ENCODE results near the gene STRA6.

STRA6 gene

DNA sequence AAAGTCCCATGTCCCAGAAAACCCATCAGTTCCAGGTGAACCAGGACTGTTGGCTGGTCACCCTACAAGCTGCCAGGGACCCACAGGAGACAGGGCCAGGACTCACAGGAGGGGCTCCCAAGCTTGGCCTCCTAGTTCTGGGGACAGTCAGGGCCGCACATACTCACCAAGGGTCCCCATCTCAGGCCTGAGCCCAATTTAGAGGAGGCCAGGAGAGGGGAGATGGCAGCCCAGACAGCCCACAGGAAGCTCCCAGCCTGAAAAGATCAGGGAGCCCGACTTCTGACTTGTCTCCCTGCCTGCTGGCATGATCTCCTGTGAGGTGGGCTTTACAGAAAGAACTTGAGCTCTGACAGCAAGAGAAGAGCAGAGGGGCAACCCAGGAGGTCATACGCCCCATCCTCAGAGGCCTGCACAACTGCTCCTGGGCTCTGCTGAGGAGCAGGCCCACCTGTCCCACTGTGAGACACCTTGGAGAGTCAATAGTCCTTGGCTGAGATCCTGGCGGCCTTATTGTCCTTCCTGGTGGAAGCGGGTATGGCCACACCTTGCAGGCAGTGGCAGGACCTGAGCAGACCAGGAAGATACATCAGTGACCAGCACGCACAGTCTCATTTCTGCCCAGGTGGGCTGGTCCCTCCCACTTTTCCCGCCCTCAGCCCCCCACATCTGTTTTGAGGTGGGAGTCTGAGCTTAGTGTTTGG lies 31.6 kb downstream of the STRA6 start:
- no peaks in the 10 kb centered on the region for H3K36me3 ChIP-seq (ENCODE audit: insufficient read depth, low read length)
- H3K9me3 ChIP-seq (ENCODE audit: insufficient read depth, low read depth, low read length): no peaks in the 10 kb centered on the region
- no peaks in the 10 kb centered on the region for H3K27me3 ChIP-seq (ENCODE audit: insufficient read depth, low read length, poor library complexity, severe bottlenecking)
- H3K9me2 ChIP-seq (replicated peaks; ENCODE audit: low read depth, low read length): no peaks in the 10 kb centered on the region
- H4K20me1 ChIP-seq (ENCODE audit: insufficient read depth, low read length, poor library complexity, severe bottlenecking): no peaks in the 10 kb centered on the region
- H3K4me2 ChIP-seq (ENCODE audit: low read depth, low read length, poor library complexity, severe bottlenecking): no peak overlapping the region
- no peak overlapping the region for H3K4me3 ChIP-seq (ENCODE audit: low read length, poor library complexity, severe bottlenecking)
- H3K4me1 ChIP-seq (ENCODE audit: insufficient read depth, low read length, poor library complexity, severe bottlenecking): no peaks in the 10 kb centered on the region
- H2AFZ ChIP-seq (ENCODE audit: low read length): no peak overlapping the region
- no peak for TF ChIP-seq EZH2phosphoT487 (IDR thresholded peaks at IDR 0.05; ENCODE audit: borderline replicate concordance)
- TF ChIP-seq, protein P1, sequence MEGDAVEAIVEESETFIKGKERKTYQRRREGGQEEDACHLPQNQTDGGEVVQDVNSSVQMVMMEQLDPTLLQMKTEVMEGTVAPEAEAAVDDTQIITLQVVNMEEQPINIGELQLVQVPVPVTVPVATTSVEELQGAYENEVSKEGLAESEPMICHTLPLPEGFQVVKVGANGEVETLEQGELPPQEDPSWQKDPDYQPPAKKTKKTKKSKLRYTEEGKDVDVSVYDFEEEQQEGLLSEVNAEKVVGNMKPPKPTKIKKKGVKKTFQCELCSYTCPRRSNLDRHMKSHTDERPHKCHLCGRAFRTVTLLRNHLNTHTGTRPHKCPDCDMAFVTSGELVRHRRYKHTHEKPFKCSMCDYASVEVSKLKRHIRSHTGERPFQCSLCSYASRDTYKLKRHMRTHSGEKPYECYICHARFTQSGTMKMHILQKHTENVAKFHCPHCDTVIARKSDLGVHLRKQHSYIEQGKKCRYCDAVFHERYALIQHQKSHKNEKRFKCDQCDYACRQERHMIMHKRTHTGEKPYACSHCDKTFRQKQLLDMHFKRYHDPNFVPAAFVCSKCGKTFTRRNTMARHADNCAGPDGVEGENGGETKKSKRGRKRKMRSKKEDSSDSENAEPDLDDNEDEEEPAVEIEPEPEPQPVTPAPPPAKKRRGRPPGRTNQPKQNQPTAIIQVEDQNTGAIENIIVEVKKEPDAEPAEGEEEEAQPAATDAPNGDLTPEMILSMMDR (conservative IDR thresholded peaks at IDR 0.05; ENCODE audit: low read length): no peak
- no peaks in the 10 kb centered on the region for H3K79me2 ChIP-seq (ENCODE audit: insufficient read depth, low read length)
- H3F3A ChIP-seq (ENCODE audit: low read depth): no peaks in the 10 kb centered on the region
- no peak overlapping the region for H3K9ac ChIP-seq (ENCODE audit: low read depth, low read length, poor library complexity, severe bottlenecking)

DNA sequence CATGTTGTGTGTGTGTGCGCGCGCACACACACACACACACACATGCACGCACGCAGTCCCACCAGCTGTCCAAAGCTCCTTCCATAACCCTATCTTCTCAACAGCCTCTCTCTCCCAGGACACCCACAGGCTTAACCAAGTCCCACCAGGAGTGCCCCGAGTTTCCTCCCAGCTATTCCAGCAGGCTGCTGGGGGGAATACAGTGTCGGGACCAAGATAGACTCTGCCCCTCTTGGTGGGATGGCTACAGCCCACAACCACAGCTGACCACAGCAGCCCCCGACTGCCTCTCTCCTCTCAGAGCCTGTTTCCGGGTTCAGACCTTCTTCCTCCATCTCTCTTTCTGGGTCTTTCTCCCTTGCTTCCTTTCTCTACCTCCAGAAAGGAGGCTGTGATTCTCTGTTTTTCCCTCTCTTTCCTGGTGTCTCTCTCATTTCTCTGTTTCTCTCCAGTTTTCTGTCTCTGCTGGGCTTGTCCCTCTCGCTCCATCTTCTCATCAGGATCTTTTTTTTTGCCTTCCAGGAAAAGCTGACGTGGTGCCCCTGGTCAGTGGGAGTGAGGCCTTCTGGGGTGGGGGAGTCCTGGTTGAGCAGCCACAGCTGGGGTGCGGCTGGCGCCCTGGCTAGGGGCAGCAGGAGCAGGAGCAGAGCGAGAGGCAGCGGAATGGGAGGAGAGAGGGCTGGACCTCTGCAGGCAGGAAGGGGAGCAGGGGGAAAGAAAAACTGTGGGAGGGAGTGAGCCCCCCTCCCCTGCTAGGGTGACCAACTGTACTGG lies 32.3 kb downstream of the STRA6 start:
- Histone ChIP-seq H3K9me2 (replicated peaks; ENCODE audit: low read depth, low read length) (no peaks in the 10 kb centered on the region), H3K4me3 (ENCODE audit: low read length, poor library complexity, severe bottlenecking) (no peak overlapping the region), H3K9ac (ENCODE audit: low read depth, low read length, poor library complexity, severe bottlenecking) (no peak overlapping the region), H3K4me1 (ENCODE audit: insufficient read depth, low read length, poor library complexity, severe bottlenecking) (no peaks in the 10 kb centered on the region), H3K27me3 (ENCODE audit: insufficient read depth, low read length, poor library complexity, severe bottlenecking) (no peaks in the 10 kb centered on the region), H4K20me1 (ENCODE audit: insufficient read depth, low read length, poor library complexity, severe bottlenecking) (no peaks in the 10 kb centered on the region), H3F3A (ENCODE audit: low read depth) (no peaks in the 10 kb centered on the region), H3K4me2 (ENCODE audit: low read depth, low read length, poor library complexity, severe bottlenecking) (no peak overlapping the region), H3K9me3 (ENCODE audit: insufficient read depth, low read depth, low read length) (no peaks in the 10 kb centered on the region), H2AFZ (ENCODE audit: low read length) (no peak overlapping the region), H3K36me3 (ENCODE audit: insufficient read depth, low read length) (no peaks in the 10 kb centered on the region), H3K79me2 (ENCODE audit: insufficient read depth, low read length) (no peaks in the 10 kb centered on the region)
- TF ChIP-seq EZH2phosphoT487 (IDR thresholded peaks at IDR 0.05; ENCODE audit: borderline replicate concordance): no peak
- TF ChIP-seq, protein P1 (conservative IDR thresholded peaks at IDR 0.05; ENCODE audit: low read length): no peak

DNA sequence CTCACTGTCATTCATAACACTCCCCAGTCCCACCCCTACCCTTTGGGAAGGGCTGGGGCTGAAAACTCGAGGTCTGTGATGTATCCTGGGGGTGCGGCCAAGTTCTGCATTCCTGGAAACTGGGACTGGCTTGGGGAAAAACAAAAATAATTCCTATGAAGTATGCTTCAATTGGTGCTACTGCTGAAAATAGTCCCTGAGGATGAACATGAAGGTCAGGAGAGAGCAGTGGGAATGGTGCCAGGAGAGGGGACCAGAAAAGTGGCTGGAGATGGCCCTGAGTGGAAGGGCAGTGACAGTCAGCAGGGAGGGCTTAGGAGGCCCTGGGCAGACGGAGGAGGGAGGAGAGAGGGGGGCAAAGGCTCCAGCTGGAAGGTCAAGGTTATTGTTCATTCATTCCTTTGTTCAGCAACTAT lies 33.9 kb downstream of the STRA6 start:
- Histone ChIP-seq H2AFZ (ENCODE audit: low read length) (no peak overlapping the region), H3K9ac (ENCODE audit: low read depth, low read length, poor library complexity, severe bottlenecking) (no peak overlapping the region), H3K4me1 (ENCODE audit: insufficient read depth, low read length, poor library complexity, severe bottlenecking) (no peaks in the 10 kb centered on the region), H3K79me2 (ENCODE audit: insufficient read depth, low read length) (no peaks in the 10 kb centered on the region), H3K9me2 (replicated peaks; ENCODE audit: low read depth, low read length) (no peaks in the 10 kb centered on the region), H3K27me3 (ENCODE audit: insufficient read depth, low read length, poor library complexity, severe bottlenecking) (no peaks in the 10 kb centered on the region), H3F3A (ENCODE audit: low read depth) (no peaks in the 10 kb centered on the region), H4K20me1 (ENCODE audit: insufficient read depth, low read length, poor library complexity, severe bottlenecking) (no peaks in the 10 kb centered on the region), H3K36me3 (ENCODE audit: insufficient read depth, low read length) (no peaks in the 10 kb centered on the region), H3K4me2 (ENCODE audit: low read depth, low read length, poor library complexity, severe bottlenecking) (no peak overlapping the region), H3K4me3 (ENCODE audit: low read length, poor library complexity, severe bottlenecking) (no peak overlapping the region), H3K9me3 (ENCODE audit: insufficient read depth, low read depth, low read length) (no peaks in the 10 kb centered on the region)
- TF ChIP-seq EZH2phosphoT487 (IDR thresholded peaks at IDR 0.05; ENCODE audit: borderline replicate concordance): no peak
- TF ChIP-seq, protein P1 (conservative IDR thresholded peaks at IDR 0.05; ENCODE audit: low read length): no peak
